ENCODE results near the gene MTX2.

Gene MTX2

GRCh38 chr2:176383836-176384442, 114.7 kb downstream of the MTX2 start:
- no peak for DNase-seq

- no peak for DNase-seq
Observed at GRCh38 chr2:176385219-176385759, 116.0 kb downstream of the MTX2 start.

- no peak for DNase-seq
Observed at GRCh38 chr2:176385838-176386237, 116.6 kb downstream of the MTX2 start.
